ENCODE results near the gene CLEC20A.

Gene CLEC20A

DNA sequence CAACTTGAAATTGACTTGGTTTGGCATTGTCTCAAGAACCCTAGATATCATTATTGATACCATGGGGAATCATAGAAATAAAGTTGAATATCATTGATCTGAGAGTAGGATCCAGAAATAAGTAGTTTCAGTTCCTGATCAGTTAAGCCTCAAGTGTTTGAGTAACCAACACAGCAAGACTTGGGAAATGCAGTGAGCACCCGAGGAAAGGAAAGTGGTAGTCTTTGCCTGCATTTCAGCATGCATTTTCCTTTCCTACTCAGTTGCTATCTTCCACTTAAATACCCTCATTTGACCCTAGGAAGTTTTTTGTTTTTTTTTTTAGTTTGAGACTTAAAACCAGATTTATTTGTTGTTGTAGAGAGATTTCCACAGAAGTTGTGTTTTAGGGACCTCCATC, 18.9 kb downstream of the CLEC20A start (continued):
- TF ChIP-seq, protein P1, sequence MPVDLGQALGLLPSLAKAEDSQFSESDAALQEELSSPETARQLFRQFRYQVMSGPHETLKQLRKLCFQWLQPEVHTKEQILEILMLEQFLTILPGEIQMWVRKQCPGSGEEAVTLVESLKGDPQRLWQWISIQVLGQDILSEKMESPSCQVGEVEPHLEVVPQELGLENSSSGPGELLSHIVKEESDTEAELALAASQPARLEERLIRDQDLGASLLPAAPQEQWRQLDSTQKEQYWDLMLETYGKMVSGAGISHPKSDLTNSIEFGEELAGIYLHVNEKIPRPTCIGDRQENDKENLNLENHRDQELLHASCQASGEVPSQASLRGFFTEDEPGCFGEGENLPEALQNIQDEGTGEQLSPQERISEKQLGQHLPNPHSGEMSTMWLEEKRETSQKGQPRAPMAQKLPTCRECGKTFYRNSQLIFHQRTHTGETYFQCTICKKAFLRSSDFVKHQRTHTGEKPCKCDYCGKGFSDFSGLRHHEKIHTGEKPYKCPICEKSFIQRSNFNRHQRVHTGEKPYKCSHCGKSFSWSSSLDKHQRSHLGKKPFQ (tag by site-specific recombination; IDR thresholded peaks at IDR 0.05), result no peak
- no peak for TF ChIP-seq ZNF76 (tag by site-specific recombination; IDR thresholded peaks at IDR 0.05; ENCODE audit: borderline replicate concordance, low read depth)
- no peak for TF ChIP-seq ZNF510 (tag by site-specific recombination; IDR thresholded peaks at IDR 0.05; ENCODE audit: insufficient replicate concordance)
- TF ChIP-seq, protein P2, sequence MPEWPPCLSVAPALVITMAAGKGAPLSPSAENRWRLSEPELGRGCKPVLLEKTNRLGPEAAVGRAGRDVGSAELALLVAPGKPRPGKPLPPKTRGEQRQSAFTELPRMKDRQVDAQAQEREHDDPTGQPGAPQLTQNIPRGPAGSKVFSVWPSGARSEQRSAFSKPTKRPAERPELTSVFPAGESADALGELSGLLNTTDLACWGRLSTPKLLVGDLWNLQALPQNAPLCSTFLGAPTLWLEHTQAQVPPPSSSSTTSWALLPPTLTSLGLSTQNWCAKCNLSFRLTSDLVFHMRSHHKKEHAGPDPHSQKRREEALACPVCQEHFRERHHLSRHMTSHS (tag by site-specific recombination; IDR thresholded peaks at IDR 0.05), result no peak
- TF ChIP-seq ZNF202 (tag by site-specific recombination; IDR thresholded peaks at IDR 0.05; ENCODE audit: borderline replicate concordance), result no peak
- no peak for TF ChIP-seq ZNF777 (tag by site-specific recombination; IDR thresholded peaks at IDR 0.05; ENCODE audit: borderline replicate concordance)
- no peak for TF ChIP-seq ZNF560 (tag by site-specific recombination; IDR thresholded peaks at IDR 0.05; ENCODE audit: borderline replicate concordance)
- TF ChIP-seq ZNF394 (tag by site-specific recombination; IDR thresholded peaks at IDR 0.05; ENCODE audit: borderline replicate concordance), result no peak
- TF ChIP-seq ZBTB48 (tag by site-specific recombination; IDR thresholded peaks at IDR 0.05), result no peak
- TF ChIP-seq, protein P3, sequence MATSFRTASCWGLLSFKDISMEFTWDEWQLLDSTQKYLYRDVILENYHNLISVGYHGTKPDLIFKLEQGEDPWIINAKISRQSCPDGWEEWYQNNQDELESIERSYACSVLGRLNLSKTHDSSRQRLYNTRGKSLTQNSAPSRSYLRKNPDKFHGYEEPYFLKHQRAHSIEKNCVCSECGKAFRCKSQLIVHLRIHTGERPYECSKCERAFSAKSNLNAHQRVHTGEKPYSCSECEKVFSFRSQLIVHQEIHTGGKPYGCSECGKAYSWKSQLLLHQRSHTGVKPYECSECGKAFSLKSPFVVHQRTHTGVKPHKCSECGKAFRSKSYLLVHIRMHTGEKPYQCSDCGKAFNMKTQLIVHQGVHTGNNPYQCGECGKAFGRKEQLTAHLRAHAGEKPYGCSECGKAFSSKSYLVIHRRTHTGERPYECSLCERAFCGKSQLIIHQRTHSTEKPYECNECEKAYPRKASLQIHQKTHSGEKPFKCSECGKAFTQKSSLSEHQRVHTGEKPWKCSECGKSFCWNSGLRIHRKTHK (tag by site-specific recombination; IDR thresholded peaks at IDR 0.05), result no peak
- no peak for TF ChIP-seq EGR2 (tag by site-specific recombination; IDR thresholded peaks at IDR 0.05; ENCODE audit: low read depth)
- no peak for TF ChIP-seq SP2 (tag by site-specific recombination; IDR thresholded peaks at IDR 0.05)
- TF ChIP-seq FEZF1 (tag by site-specific recombination; IDR thresholded peaks at IDR 0.05), result no peak
- TF ChIP-seq GLI2 (tag by site-specific recombination; IDR thresholded peaks at IDR 0.05; ENCODE audit: borderline replicate concordance, low read depth), result no peak
- TF ChIP-seq ZNF184 (tag by site-specific recombination; IDR thresholded peaks at IDR 0.05), result no peak

DNA sequence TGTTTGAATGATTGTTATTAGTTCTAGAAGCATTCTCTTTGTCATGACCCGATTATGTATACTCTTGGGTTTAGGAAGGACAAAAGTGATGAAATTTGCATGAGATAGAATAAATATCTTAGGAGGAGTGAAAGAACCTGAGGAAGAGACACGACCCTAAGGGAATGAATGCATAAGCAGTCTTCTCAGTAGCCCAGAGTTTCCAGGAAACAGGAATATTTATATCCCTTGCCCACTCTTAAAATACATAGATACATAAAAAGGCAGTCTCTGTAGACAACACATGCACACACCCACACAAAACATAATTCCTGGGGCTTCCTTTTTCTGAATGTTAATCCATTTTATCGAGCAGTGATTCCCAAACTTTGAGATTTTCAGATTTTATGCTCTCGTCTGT, 19.4 kb downstream of the CLEC20A start:
- peaks cover 0 to 8% of the 10 kb centered on the region in 2 experiments; a peak in 1 of 3 replicates for H3K36me3 ChIP-seq (ENCODE audit: control insufficient read depth in 2 of 2, insufficient read depth in 1 of 2, low read length in 2 of 2)
- no peak for TF ChIP-seq ZNF302 (tag by site-specific recombination; IDR thresholded peaks at IDR 0.05; ENCODE audit: low read depth)
- TF ChIP-seq TCF7L2 (IDR thresholded peaks at IDR 0.05; ENCODE audit: borderline replicate concordance, low read depth, low read length), result no peak
- no peak overlapping the region for H3K27ac ChIP-seq (ENCODE audit: extremely low read depth, low read depth, low read length)
- H3K4me3 ChIP-seq (ENCODE audit: low read depth, low read length), result no peak overlapping the region
- CTCF ChIA-PET, result interaction anchor here (1.3 kb wide), 1 partner anchor 25 kb away, joined by 4 read pairs; no protein-coding TSS in a partner anchor
- no peaks in the 10 kb centered on the region for H3K4me1 ChIP-seq (ENCODE audit: control insufficient read depth, insufficient read depth, low read length)
- POLR2A ChIA-PET, result no interaction called here
- H3K9me3 ChIP-seq (ENCODE audit: control insufficient read depth, insufficient read depth, low read depth, low read length), result no peaks in the 10 kb centered on the region

DNA sequence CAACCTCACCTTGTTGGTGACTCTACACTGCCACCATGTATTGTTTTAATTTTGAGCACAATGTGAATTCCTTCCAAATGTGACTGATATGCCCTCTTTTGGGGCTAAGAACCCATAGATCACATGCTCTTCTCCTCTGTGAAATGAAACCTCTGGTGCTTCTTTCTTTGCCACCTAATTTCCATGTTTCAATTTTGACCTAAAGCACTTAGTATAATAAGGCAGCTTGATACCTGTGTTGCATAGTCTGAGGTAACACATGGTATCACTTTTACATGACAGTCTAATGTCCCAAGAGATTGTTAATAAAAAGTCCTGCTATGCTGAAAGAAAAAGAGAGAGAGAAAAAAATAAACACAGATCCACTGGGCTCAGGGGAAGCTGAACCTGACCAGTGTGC, 24.2 kb downstream of the CLEC20A start:
- no peak overlapping the region for H3K4me3 ChIP-seq (ENCODE audit: low read depth, low read length)
- ChIA-PET POLR2A (no interaction called here), CTCF (interaction anchor here (0.7 to 4.0 kb wide), 3 partner anchors 29 to 162 kb away, joined by 3 to 22 read pairs (median 3); no protein-coding TSS in a partner anchor)
- peaks cover 0 to 11% of the 10 kb centered on the region in 2 experiments; a peak in 1 of 3 replicates for H3K36me3 ChIP-seq (ENCODE audit: control insufficient read depth in 2 of 2, insufficient read depth in 1 of 2, low read length in 2 of 2)
- H3K27ac ChIP-seq (ENCODE audit: extremely low read depth, low read depth, low read length), result no peak overlapping the region
- H3K4me1 ChIP-seq (ENCODE audit: control insufficient read depth, insufficient read depth, low read length), result no peaks in the 10 kb centered on the region
- no peaks in the 10 kb centered on the region for H3K9me3 ChIP-seq (ENCODE audit: control insufficient read depth, insufficient read depth, low read depth, low read length)
- TF ChIP-seq RBAK (tag by site-specific recombination; IDR thresholded peaks at IDR 0.05) (no peak), GLI2 (tag by site-specific recombination; IDR thresholded peaks at IDR 0.05; ENCODE audit: borderline replicate concordance, low read depth) (no peak), ZNF629 (tag by site-specific recombination; IDR thresholded peaks at IDR 0.05) (no peak), ZSCAN30 (tag by site-specific recombination; IDR thresholded peaks at IDR 0.05) (no peak), ZNF184 (tag by site-specific recombination; IDR thresholded peaks at IDR 0.05) (no peak), MYNN (tag by site-specific recombination; IDR thresholded peaks at IDR 0.05; ENCODE audit: borderline replicate concordance) (no peak), ZNF701 (tag by site-specific recombination; IDR thresholded peaks at IDR 0.05) (no peak), ZBTB7A (tag by site-specific recombination; IDR thresholded peaks at IDR 0.05; ENCODE audit: low read depth) (no peak), ZFP37 (tag by site-specific recombination; IDR thresholded peaks at IDR 0.05) (no peak), SETDB1 (IDR thresholded peaks at IDR 0.05; ENCODE audit: insufficient read length, low read length) (no peak), OVOL3 (tag by site-specific recombination; IDR thresholded peaks at IDR 0.05) (no peak), ZNF677 (tag by site-specific recombination; IDR thresholded peaks at IDR 0.05) (no peak), ZFP41 (tag by site-specific recombination; IDR thresholded peaks at IDR 0.05; ENCODE audit: borderline replicate concordance) (no peak), ZNF623 (tag by site-specific recombination; IDR thresholded peaks at IDR 0.05) (no peak)
- TF ChIP-seq, protein P4, sequence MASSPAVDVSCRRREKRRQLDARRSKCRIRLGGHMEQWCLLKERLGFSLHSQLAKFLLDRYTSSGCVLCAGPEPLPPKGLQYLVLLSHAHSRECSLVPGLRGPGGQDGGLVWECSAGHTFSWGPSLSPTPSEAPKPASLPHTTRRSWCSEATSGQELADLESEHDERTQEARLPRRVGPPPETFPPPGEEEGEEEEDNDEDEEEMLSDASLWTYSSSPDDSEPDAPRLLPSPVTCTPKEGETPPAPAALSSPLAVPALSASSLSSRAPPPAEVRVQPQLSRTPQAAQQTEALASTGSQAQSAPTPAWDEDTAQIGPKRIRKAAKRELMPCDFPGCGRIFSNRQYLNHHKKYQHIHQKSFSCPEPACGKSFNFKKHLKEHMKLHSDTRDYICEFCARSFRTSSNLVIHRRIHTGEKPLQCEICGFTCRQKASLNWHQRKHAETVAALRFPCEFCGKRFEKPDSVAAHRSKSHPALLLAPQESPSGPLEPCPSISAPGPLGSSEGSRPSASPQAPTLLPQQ (tag by site-specific recombination; IDR thresholded peaks at IDR 0.05), result no peak
